GM18873 (cell line): ENCODE measurements around the gene ACTA1.
"Not testable (repeated sequence)": the region's sequence is repeated elsewhere in the genome, so short reads cannot be mapped to it uniquely, and the experiment has no call there.

Experiments used
- ATAC-seq: cut with Tn5 transposase; IDR thresholded peaks from one replicate; pipeline ENCODE4 v1.9.1; 2021; ENCODE audit warnings: mild to moderate bottlenecking, moderate library complexity, moderate number of reproducible peaks; ENCODE audit not compliant: unreplicated experiment, low FRiP score

The ACTA1 gene

DNA sequence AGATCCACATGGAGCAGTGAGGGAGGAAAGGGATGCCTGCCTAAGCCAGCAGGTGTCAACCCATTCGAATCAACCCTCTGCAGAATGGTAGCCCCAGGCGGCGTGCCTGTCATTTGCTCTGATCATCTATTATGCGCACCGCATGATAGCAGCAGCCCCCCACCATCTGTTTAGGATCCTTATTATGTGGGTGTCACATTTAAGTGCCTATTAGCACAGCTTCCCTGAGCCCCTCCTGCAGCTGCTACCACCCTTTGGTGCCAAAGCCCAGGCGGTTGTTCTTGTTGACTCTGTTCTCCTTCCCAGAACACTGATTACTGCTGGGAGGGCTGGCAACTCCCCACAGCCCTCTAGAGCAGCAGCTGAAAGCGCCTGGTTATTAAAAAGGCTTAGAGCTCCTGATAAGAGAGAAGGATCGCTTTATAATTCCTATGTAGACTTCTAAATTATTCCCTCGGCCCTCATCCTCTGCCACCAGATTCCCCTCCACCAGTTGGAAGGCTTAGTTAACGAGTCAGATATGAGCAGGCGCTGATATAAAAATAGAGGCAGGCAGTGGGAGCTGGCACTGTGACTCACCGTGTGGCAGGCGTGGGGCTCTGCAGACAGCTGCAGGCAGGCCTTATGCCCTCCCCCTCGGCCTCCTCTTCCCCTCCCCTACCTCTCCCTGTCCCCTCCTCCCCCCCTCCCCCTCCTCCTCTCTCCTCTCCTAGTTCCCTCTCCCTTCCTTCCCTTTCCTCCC lies 23.0 kb downstream of the ACTA1 start:
- ATAC-seq: no peak

DNA sequence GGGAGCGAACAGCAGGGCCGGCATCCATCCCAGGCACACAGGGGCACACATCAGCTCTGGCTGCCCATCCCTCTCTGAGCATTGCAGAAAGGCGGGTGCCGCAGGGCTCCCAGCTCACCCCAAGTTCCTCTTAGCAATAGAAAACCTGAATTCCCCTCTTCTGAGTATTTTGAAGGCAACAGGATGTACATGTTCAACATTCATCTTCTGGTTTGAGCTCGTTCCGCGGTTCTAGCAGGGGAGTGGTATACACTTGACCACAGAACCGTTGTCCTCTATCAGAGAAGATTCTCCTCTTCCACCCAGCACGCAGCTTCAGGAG lies 23.6 kb downstream of the ACTA1 start:
- no peak for ATAC-seq

DNA sequence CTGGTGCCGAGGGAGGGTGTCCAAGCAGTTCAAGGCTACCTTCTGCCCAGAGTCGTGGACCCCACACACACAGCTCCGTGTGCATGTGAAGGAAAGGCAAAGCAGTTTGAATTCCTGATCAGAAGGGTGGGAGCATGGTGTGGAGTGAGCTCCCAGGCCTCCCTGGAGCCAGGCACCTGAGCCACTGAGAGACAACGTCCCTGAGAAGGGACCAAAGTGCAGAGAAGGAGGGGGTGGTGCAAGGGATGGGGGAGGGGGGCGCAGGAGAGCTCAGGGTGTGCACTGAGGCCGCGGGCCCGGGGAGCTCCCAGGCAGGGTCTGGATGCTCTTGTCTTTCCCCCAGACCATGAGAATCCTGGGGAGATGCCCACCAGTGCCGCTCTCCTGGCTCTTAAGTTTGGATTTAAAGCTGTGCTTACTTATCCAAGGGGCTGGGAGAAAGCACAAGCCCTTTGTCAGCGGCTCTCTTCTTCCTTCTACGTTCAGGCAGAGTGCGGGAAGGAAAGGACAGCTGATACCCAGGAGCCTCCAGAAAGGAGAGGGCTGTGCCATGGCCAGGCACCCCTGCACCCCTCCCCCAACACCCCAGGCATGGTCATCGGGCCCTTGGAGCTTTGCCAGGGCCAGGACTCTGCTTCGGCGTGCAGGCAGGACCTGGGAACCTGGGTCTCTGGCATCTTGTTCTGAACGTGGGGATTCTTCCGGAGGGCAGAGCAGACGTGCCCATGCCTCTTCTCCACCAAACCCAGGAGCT lies 24.1 kb downstream of the ACTA1 start:
- ATAC-seq: no peak

DNA sequence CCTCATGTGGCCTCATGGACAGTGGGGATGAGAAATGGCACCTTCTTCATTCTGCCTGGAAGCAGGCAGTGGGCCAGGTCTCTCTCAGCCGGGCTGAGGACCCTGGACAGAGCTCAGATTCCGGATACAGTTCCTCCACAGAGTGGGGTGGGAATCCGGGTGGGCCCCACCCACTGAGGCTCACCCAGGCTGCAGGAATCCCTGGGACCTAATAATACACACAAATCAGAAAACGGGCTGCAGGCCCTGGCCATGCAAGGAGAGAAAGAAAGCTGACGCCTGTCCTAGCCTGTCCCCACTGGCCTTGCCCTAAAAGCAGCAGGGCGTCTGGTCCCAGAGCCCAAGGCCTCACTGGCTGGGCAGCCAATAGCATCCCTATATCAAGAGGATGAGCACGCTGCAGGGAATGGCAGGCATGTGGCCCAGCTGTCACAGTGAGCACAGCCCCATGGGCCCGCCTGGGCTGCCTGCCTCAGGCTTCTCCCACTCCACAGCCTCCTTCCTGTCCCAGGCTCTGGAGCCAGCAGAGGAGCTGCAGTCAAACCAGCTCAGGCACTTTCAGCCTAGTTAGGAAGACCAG lies 25.3 kb downstream of the ACTA1 start:
- ATAC-seq: no peak

DNA sequence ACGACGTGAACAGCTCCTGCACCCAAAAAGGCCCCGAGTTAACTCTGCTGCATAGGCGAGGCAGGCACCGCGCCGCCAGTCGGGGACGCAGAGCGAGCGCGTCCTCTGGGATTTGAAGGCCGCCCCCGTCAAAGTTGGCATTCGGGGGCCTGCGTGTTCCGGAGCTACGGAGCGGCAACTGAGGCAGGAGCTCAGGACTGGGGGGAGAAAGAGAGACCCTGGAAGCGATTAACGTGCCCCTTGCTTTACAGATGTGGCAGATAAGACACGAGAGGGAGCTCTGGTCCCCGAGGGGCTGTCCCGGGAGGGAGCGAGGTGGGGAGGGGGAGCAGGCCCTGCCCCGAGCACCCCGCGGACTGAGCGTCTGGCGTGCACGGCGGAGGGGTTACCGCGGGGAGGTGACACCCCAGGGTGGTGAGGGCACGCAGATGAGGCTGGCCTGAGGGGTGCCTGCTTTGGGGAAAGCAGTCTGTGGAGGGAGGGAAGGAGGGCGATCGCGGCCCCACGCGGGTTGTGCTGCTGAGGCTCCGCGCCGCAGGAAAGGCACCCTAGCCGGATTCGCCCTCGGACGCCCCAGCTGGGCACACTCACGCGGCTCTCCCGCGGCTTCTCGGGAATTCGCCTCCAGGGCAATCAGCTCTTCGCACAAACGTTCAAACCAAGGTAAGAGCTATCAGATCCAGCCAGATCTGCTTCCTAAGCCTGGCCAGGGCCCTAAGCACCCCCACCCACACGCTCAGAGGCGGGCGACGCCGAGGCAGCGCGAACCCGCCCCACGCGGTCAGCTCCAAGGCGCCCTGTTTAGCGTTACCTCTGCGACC lies 26.5 kb downstream of the ACTA1 start:
- ATAC-seq: no peak

DNA sequence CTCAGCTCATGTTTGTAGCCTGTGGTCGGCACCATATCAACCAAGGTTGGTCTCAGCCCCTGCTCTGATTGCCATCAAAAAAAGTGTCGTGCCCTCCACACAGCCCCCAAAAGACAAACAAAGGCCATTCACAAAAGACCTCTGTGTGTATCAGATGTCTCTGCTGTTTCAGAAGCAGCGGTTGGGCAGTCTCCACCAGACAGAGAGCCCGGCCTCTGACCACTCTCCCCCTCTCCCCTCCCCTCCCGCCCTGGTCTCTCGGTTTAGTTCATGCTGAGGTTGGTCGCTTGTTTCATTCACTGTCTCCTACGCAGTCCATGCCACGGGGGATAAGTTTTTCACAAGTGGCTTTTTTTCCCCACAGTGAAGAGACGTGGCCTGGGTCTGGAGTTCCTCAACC lies 27.1 kb downstream of the ACTA1 start:
- no peak for ATAC-seq

DNA sequence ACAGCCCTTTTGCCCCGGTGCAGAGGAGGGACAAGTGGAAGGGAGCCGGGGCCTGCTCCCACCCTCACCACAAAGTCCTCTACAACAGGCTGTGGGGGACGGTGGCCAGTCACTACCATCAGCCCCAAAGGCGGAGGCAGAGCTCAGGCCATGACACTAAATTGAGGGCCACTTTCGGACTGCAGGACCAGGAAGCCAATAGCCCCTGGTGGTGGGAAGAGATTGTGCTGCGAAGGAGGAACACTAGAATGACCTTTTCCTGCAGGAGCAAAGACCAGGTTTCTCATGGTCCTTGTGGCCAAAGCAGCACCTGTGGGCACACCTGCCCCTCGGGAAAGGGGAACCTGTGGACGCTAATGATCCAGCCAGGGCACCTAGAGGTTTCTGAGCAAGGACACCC lies 30.3 kb downstream of the ACTA1 start:
- ATAC-seq: no peak

DNA sequence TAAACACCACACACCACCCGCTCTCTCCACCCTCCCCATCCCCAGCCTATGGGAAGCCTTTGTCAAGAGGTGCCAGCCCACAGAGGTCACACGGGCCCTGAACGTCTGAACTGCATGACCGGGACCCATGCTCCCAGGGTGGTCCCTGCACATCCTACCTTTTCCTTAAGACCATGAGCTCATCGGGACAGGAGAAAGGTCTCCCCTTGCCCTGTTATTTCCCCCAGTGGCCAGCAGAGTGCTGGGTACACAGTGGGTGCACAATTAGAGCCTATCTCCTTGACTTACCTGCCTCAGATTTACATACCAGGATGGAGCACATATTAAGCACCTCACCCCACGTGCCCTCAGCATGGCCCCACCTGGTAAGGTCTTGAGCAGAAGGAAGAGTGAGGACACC lies 30.9 kb downstream of the ACTA1 start:
- ATAC-seq: no peak

DNA sequence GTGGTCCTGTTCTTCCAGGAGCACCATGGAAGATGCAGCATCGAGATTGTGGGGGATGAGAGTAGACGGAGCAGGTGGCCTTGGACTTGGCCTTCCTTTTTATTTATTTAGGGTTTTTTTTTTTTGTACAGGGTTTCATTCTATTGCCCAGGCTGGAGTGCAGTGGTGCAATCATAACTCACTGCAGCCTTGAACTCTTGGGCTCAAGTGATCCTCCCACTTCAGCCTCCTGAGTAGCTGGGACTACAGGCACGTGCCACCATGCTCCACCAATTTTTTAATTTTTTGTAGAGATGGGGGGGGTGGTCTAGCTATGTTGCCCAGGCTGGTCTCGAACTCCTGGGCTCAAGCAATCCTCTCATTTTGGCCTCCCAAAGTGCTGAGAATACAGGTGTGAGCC lies 31.6 kb downstream of the ACTA1 start:
- not testable (repeated sequence) for ATAC-seq

DNA sequence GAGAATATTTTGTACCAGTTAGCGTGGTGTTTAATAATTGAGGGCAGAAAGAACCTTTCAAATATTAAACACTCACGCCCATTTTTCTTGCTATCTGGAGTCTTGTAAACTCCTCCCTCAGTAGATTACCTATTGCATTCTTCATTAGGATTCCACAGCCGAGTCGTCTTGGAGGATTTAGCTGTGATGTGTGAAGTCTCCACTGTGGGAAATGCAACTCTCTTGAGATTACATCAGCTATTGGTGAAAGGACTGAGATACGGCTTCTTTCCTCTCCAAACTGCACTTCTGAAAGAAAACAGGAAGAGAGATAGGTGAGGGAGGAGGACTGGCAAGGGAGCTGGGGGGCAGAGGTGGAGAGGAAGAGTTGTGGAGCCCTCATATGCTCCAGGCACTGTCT lies 36.1 kb downstream of the ACTA1 start:
- ATAC-seq: no peak

DNA sequence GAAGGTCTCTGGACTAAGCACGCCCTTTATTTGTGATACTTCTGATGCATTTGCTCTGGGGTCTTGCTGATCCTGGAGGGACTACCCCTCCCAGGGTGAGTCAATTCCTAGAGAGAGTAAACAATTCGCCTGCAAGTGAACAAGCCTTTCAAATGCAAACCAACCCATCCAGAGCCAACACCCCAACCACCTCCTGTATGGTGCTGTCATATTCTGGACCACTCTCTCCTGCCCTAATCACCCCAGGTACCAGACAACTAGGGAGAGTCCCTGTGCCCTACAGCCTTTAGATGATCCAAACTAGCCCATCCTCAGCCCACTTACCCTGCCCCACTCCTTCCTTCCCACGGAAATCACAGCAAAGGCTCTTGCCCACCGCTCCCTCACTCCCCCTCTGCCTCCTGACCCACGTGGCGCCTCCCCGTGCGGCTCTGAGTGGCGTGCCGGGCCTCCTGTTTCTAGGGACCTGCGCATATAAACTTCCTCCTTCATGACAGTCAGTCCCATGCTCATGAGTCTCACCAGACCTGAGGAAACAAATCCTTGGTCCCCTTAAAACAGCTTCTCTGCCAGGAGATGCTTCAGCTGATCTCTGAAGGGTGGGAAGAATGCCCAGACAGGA lies 37.2 kb downstream of the ACTA1 start:
- no peak for ATAC-seq

DNA sequence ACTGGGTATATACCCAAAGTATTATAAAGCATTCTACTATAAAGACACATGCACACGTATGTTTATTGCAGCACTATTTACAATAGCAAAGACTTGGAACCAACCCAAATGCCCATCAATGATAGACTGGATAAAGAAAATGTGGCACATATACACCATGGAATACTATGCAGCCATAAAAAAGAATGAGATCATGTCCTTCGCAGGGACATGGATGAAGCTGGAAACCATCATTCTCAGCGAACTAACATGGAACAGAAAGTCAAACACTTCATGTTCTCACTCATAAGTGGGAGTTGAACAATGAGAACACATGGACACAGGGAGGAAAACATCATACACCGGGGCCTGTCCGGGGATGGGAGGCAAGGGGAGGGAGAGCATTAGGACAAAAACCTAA lies 39.4 kb downstream of the ACTA1 start:
- ATAC-seq: not testable (repeated sequence)

DNA sequence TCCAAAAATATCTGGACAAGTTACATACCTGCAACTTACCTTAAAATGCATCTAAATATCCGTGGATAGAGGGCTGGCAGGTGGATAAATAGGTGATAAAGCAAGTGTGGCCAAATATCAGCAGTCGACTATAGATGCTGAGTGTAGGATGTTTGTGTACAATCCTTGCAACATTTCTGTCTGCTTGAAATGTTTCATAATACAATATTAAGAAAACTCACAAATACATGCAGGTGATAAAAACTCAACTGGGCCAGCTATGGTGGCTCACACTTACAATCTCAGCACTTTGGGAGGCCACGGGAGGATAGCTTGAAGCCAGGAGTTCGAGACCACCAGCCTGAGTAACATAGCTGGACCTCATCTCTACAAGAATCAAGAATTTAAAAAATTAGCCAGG lies 41.0 kb downstream of the ACTA1 start:
- no peak for ATAC-seq

DNA sequence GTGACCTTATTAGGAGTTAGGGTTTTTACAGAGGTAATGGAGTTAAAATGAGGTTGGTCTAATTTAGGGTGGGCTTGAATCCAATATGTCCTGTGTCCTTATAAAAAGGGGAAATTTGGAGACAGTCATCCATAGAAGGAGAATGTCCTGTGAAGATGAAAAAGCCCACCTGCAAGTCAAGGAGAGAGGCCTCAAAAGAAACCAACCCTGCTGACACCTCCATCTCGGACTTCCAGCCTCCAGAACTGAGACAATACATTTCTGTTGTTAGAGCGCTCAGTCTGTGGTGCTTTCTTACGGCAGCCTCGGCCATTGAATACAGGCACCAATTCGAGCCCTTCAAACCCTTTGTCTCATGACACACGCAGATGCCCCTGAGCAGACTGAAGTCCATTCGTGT lies 43.8 kb downstream of the ACTA1 start:
- ATAC-seq: no peak

DNA sequence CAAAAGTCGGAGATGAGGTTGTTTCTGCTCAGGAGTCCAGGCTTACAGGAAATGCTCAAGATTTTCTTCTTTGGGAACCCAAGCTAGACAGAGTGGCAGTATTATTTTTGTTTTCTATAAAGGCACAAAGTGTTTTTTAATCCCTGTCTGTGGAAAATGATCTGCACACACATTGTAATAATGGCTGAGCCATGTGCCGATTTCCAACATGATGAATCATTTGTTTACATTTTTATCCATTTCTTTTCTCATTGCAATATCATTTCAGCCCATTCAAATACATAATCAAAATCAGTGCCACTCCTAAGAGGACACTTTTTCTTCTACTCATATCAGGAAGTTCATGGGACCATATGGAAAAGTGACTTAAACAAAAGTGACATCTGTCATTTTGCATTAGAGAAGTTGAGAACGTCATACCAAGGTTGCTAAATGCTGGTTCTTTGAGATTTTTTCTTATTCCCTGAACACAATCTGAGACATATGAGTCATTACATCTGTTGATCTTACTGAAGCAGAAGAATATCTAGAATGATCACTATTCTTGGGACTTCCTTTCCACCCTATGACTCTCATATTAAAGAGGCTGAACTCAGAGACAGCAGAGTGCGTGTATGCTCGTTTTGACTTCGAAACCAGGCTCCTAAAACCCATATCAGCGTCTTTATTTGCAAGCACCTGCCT lies 44.9 kb downstream of the ACTA1 start:
- no peak for ATAC-seq

DNA sequence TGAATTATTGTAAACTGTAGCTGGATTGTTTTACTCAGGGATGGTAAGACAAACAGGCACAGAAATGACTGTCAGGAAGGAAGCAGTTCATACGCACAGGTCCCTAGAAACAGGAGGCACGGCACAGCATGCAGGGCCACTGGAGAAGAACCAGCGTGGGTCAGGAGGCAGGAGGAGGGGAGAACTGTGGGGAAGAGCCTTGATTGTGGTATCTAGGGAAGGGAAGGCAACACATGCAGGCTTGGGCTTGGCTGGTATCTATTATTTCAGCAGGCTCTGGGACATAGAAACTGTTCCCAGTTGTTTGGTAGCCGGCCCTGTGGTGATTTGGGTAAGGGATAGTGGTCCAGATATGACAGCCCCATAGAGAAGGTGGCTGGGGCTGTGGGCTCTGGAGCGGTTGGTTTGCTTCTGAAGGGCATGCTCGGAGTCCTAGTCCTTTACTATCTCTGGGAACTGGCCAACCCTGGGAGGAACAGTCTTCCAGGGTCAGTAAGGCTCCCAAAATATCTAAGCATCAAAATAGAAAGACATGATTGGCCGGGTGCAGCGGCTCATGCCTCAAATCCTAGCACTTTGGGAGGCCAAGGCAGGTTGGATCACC lies 47.9 kb downstream of the ACTA1 start:
- no peak for ATAC-seq

DNA sequence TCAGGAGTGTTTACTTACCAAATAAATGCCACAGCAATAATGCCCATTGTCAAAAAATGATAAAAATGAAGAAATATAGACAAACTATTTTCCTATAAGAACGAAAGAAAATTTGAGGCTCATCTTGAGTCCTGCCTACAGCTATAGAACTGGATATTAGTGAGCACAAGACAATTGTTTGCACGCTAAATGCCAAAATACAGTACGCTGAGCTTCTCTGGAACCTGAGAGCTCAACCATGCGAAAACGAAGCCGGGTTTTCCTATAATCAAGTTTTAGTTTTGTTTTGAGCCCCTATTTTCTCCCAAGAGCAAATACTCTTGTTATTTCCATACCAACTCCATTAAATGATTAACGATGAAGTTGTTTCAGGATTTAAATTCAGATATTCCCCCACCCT lies 49.1 kb downstream of the ACTA1 start:
- no peak for ATAC-seq

DNA sequence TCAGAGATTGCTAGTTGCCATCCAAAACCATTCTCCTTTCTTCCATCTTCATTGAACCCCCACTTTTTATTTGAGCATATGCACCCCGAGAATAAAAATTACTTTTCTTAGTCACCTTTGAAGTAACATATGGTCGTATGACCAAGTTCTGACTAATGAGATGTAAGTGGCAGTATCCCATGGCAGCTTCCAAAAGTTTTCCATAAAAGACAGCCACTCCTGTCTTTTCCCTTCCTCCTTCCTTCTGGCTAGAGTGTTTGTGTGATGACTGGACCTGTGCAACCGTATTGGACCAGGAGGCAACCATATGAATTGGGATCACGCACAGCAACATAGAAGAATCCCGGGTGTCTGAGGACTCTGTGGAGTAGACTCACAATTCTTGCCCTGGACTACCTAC lies 49.9 kb downstream of the ACTA1 start:
- no peak for ATAC-seq

DNA sequence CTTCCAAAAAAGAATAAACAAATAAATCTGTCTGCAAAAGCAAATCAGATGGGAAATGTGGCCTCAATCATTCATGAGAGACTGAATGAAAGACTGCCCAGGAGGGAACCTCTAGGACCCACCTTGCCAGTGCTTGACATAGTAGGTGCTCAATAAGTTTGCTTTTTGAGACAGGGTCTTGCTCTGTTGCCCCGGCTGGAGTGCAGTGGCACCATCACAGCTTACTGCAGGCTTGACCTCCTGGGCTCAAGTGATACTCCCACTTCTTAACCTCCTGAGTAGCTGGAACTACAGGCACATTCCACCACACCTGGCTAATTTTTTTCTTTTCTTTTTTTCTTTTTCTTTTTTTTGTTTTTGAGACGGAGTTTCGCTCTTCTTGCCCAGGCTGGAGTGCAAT lies 50.7 kb downstream of the ACTA1 start:
- ATAC-seq: no peak
